ENCODE measurements around the gene CEP250. TPM values are rescaled to one million over a fixed set of nuclear protein-coding genes. Genes with fewer than 3 reads are reported as not detected.

The CEP250 gene
- total and polyA plus RNA-seq, 2 donors = 12.5 to 17.6 TPM

DNA sequence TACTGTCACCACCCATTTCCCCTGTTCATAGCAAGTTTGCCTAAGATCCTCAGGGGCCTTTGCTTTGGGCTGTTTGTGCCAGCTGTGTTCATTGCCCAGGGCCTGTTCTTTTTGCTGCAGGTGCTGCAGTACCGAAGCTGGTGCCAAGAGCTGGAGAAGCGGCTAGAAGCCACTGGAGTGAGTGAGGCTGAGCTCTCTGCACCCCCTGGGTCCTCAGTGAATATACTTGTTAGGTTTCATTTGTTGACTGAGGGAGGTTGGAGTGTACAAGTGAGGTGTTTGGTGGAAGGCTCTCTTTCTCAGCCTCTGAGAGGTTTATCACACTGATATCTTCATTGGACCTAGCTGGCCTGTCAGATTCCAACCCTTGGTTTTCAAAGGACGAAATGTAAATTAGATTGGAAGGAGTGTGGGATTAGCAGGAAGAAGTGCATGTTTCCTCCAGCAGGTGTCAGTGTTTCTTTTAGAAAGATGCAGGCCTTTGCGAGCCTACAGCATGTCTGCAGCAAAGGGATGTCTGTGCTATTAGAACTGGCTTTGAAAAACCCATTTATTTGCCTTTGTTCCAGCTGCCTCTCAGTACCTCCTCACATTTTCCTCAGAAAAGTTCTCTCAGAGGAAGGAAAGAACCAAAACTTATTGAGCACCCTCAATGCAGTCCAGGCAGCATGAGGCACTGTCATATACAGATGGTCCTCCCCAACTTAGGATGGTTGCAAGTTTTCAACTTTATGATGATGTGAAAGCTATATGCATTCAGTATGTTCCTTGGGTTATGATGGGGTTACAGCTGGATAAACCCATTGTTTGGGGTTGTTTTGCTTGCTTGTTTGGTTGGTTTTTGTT, 8.3 kb downstream of the CEP250 start:
- peaks cover 52 to 66% of the 10 kb centered on the region in 2 donors for H3K36me3 ChIP-seq (ENCODE audit: control insufficient read depth in 2 of 2, insufficient read depth in 2 of 2, low read length in 1 of 2)

DNA sequence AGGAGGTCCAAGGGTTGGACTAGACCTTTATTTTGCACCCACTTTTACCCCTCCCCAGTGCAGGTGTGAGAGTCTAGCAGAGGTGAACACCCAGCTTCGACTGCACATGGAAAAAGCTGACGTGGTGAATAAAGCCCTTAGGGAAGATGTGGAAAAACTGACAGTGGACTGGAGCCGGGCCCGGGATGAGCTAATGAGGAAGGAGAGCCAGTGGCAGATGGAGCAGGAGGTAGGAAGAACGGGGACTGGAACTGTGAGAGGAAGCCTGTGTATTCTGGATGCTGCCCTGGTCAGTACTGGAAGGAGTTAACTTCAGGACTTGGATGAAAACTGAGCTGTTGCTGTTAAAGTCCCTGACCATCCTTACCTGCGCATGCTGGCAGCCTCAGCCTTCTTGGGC, 10.6 kb downstream of the CEP250 start:
- H3K27me3 ChIP-seq (ENCODE audit: control insufficient read depth in 2 of 2, insufficient read depth in 1 of 2, low read length in 1 of 2) = no peaks in the 10 kb centered on the region
- H3K27ac ChIP-seq (ENCODE audit: low read depth in 1 of 2, low read length in 1 of 2) = no peak overlapping the region
- H3K4me3 ChIP-seq (ENCODE audit: low read length in 2 of 2) = no peak overlapping the region
- no peak for DNase-seq (ENCODE audit: low read depth in 6 of 9, low spot score in 9 of 9)
- peaks cover 0 to 4% of the 10 kb centered on the region in 2 donors for H3K4me1 ChIP-seq (ENCODE audit: control insufficient read depth in 2 of 2, insufficient read depth in 2 of 2, low read length in 2 of 2)
- H3K36me3 ChIP-seq (ENCODE audit: control insufficient read depth in 2 of 2, insufficient read depth in 2 of 2, low read length in 1 of 2) = peaks cover 57 to 70% of the 10 kb centered on the region in 2 donors
- H3K9me3 ChIP-seq (ENCODE audit: control insufficient read depth in 2 of 2, insufficient read depth in 1 of 2, low read length in 1 of 2) = no peaks in the 10 kb centered on the region
- 91% methylated on average over 6 of the region's 6 CpGs for WGBS

More for the DNA sequence above, 8.3 kb downstream of the CEP250 start:
- Histone ChIP-seq H3K27ac (ENCODE audit: low read depth in 1 of 2, low read length in 1 of 2) (no peak overlapping the region), H3K4me1 (ENCODE audit: control insufficient read depth in 2 of 2, insufficient read depth in 2 of 2, low read length in 2 of 2) (peaks cover 0 to 4% of the 10 kb centered on the region in 2 donors), H3K27me3 (ENCODE audit: control insufficient read depth in 2 of 2, insufficient read depth in 1 of 2, low read length in 1 of 2) (no peaks in the 10 kb centered on the region), H3K9me3 (ENCODE audit: control insufficient read depth in 2 of 2, insufficient read depth in 1 of 2, low read length in 1 of 2) (no peaks in the 10 kb centered on the region), H3K4me3 (ENCODE audit: low read length in 2 of 2) (no peak overlapping the region)
- DNase-seq (ENCODE audit: low read depth in 6 of 9, low spot score in 9 of 9) = peak; percentile 32 to 82 (median 63)
- 73% methylated on average over 4 of the region's 4 CpGs for whole genome bisulfite sequencing

DNA sequence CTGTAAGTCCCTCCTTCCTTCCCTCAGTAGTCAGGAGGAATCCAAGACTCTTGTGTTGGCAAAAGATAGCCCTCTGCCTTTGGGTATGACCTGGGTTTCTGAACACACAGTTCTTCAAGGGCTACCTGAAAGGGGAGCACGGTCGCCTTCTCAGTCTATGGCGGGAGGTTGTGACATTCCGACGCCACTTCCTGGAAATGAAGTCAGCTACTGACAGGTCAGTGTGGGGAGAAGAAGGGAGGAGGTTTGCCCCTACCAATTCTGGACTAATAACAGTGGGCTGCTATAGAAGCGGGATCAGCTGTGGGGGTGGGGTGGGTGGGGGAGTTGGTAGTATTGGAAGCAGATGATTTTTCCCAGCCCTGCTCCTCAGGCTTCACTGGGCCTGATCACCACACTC, 11.5 kb downstream of the CEP250 start:
- no peak for DNase-seq (ENCODE audit: low read depth in 6 of 9, low spot score in 9 of 9)
- Histone ChIP-seq H3K27ac (ENCODE audit: low read depth in 1 of 2, low read length in 1 of 2) (no peak overlapping the region), H3K4me3 (ENCODE audit: low read length in 2 of 2) (no peak overlapping the region), H3K4me1 (ENCODE audit: control insufficient read depth in 2 of 2, insufficient read depth in 2 of 2, low read length in 2 of 2) (peaks cover 0 to 4% of the 10 kb centered on the region in 2 donors), H3K36me3 (ENCODE audit: control insufficient read depth in 2 of 2, insufficient read depth in 2 of 2, low read length in 1 of 2) (peaks cover 49 to 69% of the 10 kb centered on the region in 2 donors), H3K27me3 (ENCODE audit: control insufficient read depth in 2 of 2, insufficient read depth in 1 of 2, low read length in 1 of 2) (no peaks in the 10 kb centered on the region), H3K9me3 (ENCODE audit: control insufficient read depth in 2 of 2, insufficient read depth in 1 of 2, low read length in 1 of 2) (no peaks in the 10 kb centered on the region)
- WGBS = 99% methylated on average over 6 of the region's 6 CpGs

DNA sequence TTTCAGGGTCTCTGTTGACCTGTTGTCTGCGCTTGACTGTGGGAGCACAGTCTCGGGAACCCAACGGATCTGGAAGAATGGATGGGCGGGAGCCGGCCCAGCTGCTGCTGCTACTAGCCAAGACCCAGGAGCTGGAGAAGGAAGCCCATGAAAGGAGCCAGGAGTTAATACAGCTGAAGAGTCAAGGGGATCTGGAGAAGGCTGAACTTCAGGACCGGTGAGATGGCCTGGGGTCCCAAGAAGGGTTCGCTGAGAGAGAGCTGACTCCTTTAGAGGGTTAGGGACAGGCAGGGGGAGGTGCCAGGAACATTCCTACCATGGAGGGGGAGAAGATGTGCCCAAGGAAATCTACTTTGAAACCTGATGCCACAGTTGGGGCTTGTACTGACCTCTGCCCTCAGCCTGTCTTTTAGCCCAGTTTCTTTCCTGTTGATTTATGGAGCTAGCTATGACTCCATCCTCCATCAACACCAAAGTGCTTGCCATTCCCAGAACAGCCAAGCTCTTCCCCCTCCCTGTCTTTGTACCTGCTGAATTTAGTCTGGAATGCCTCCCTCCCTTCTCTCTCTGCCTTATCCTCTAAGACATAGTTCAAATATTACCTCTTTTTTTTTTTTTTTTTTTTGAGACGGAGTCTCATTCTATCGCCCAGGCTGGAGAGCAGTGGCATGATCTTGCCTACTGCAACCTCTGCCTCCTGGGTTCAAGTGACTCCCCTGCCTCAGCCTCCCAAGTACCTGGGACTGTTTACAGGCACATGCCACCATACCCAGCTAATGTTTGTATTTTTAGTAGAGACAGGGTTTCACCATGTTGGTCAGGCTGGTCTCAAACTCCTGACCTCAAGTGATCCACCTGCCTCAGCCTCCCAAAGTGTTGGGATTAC, 12.2 kb downstream of the CEP250 start:
- Histone ChIP-seq H3K4me1 (ENCODE audit: control insufficient read depth in 2 of 2, insufficient read depth in 2 of 2, low read length in 2 of 2) (no peaks in the 10 kb centered on the region), H3K27me3 (ENCODE audit: control insufficient read depth in 2 of 2, insufficient read depth in 1 of 2, low read length in 1 of 2) (no peaks in the 10 kb centered on the region), H3K36me3 (ENCODE audit: control insufficient read depth in 2 of 2, insufficient read depth in 2 of 2, low read length in 1 of 2) (peaks cover 50 to 69% of the 10 kb centered on the region in 2 donors), H3K9me3 (ENCODE audit: control insufficient read depth in 2 of 2, insufficient read depth in 1 of 2, low read length in 1 of 2) (no peaks in the 10 kb centered on the region), H3K27ac (ENCODE audit: low read depth in 1 of 2, low read length in 1 of 2) (no peak overlapping the region), H3K4me3 (ENCODE audit: low read length in 2 of 2) (no peak overlapping the region)
- DNase-seq (ENCODE audit: low read depth in 6 of 9, low spot score in 9 of 9) = no peak
- WGBS = 97% methylated on average over 9 of the region's 9 CpGs

GRCh38 chr20:35468671-35469334, 13.4 kb downstream of the CEP250 start:
- H3K27ac ChIP-seq (ENCODE audit: low read depth in 1 of 2, low read length in 1 of 2) = no peak overlapping the region
- no peaks in the 10 kb centered on the region for H3K27me3 ChIP-seq (ENCODE audit: control insufficient read depth in 2 of 2, insufficient read depth in 1 of 2, low read length in 1 of 2)
- H3K4me3 ChIP-seq (ENCODE audit: low read length in 2 of 2) = no peak overlapping the region
- no peaks in the 10 kb centered on the region for H3K4me1 ChIP-seq (ENCODE audit: control insufficient read depth in 2 of 2, insufficient read depth in 2 of 2, low read length in 2 of 2)
- 81% methylated on average over 6 of the region's 6 CpGs for WGBS
- peaks cover 60 to 74% of the 10 kb centered on the region in 2 donors for H3K36me3 ChIP-seq (ENCODE audit: control insufficient read depth in 2 of 2, insufficient read depth in 2 of 2, low read length in 1 of 2)
- no peak for DNase-seq (ENCODE audit: low read depth in 6 of 9, low spot score in 9 of 9)
- no peaks in the 10 kb centered on the region for H3K9me3 ChIP-seq (ENCODE audit: control insufficient read depth in 2 of 2, insufficient read depth in 1 of 2, low read length in 1 of 2)

- no peaks in the 10 kb centered on the region for H3K27me3 ChIP-seq (ENCODE audit: control insufficient read depth in 2 of 2, insufficient read depth in 1 of 2, low read length in 1 of 2)
- H3K4me3 ChIP-seq (ENCODE audit: low read length in 2 of 2) = no peak overlapping the region
- H3K36me3 ChIP-seq (ENCODE audit: control insufficient read depth in 2 of 2, insufficient read depth in 2 of 2, low read length in 1 of 2) = peaks cover 67 to 81% of the 10 kb centered on the region in 2 donors
- H3K27ac ChIP-seq (ENCODE audit: low read depth in 1 of 2, low read length in 1 of 2) = no peak overlapping the region
- no peak for DNase-seq (ENCODE audit: low read depth in 6 of 9, low spot score in 9 of 9)
- H3K9me3 ChIP-seq (ENCODE audit: control insufficient read depth in 2 of 2, insufficient read depth in 1 of 2, low read length in 1 of 2) = no peaks in the 10 kb centered on the region
- 97% methylated on average over 3 of the region's 3 CpGs for WGBS
- H3K4me1 ChIP-seq (ENCODE audit: control insufficient read depth in 2 of 2, insufficient read depth in 2 of 2, low read length in 2 of 2) = no peaks in the 10 kb centered on the region
These were observed 16.8 kb downstream of the CEP250 start for GRCh38 chr20:35472209-35472608.

DNA sequence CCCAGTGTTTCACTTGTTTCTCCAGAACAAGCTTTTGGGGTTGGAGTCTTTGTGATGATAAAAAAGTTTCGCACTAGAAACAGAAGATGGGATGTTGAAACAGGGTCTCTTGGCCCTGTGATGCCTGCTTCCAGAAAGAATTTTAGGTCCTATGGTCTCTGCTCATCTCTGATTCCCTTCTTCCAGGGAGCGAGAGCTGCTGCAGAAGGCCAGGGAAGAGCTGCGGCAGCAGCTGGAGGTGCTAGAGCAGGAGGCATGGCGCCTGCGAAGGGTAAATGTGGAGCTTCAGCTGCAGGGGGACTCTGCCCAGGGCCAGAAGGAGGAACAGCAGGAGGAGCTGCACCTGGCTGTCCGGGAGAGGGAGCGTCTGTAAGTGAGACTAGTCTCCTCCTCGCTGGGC, 18.3 kb downstream of the CEP250 start:
- Histone ChIP-seq H3K9me3 (ENCODE audit: control insufficient read depth in 2 of 2, insufficient read depth in 1 of 2, low read length in 1 of 2) (no peaks in the 10 kb centered on the region), H3K4me3 (ENCODE audit: low read length in 2 of 2) (no peak overlapping the region), H3K4me1 (ENCODE audit: control insufficient read depth in 2 of 2, insufficient read depth in 2 of 2, low read length in 2 of 2) (no peaks in the 10 kb centered on the region), H3K36me3 (ENCODE audit: control insufficient read depth in 2 of 2, insufficient read depth in 2 of 2, low read length in 1 of 2) (peaks cover 67 to 81% of the 10 kb centered on the region in 2 donors), H3K27me3 (ENCODE audit: control insufficient read depth in 2 of 2, insufficient read depth in 1 of 2, low read length in 1 of 2) (no peaks in the 10 kb centered on the region), H3K27ac (ENCODE audit: low read depth in 1 of 2, low read length in 1 of 2) (no peak overlapping the region)
- WGBS = 91% methylated on average over 8 of the region's 8 CpGs
- DNase-seq (ENCODE audit: low read depth in 6 of 9, low spot score in 9 of 9) = no peak

DNA sequence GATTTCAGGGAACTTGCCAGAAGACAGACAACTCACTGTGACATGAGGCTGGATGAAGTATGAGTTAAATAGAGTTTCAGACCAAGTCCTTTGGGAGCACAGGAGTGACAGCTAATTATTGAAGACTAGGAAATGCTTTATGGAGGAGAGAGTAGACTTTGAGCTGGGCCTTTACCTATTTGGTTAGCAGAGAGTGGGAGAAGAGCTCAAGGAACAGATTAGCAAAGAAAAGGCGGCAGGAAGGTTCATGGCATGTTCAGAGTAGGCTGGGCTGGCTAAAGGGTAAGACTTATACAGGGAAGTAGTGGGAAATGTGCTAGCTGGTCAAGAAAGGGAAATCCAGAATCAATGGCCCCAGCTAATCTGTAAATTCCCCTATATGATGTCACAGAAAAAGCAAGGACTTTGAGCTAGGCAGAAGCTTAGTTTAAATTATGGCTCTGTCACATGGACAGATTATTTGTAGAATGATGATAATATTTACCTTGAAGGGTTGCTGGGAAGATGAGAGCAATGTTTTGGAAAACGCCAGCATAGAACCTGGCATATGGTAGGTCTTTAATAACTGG, 19.0 kb downstream of the CEP250 start:
- H3K4me1 ChIP-seq (ENCODE audit: control insufficient read depth in 2 of 2, insufficient read depth in 2 of 2, low read length in 2 of 2) = no peaks in the 10 kb centered on the region
- no peak overlapping the region for H3K27ac ChIP-seq (ENCODE audit: low read depth in 1 of 2, low read length in 1 of 2)
- no peak overlapping the region for H3K4me3 ChIP-seq (ENCODE audit: low read length in 2 of 2)
- DNase-seq (ENCODE audit: low read depth in 6 of 9, low spot score in 9 of 9) = no peak
- 96% methylated on average over 2 of the region's 2 CpGs for WGBS
- H3K27me3 ChIP-seq (ENCODE audit: control insufficient read depth in 2 of 2, insufficient read depth in 1 of 2, low read length in 1 of 2) = no peaks in the 10 kb centered on the region
- H3K9me3 ChIP-seq (ENCODE audit: control insufficient read depth in 2 of 2, insufficient read depth in 1 of 2, low read length in 1 of 2) = no peaks in the 10 kb centered on the region
- H3K36me3 ChIP-seq (ENCODE audit: control insufficient read depth in 2 of 2, insufficient read depth in 2 of 2, low read length in 1 of 2) = peaks cover 73 to 82% of the 10 kb centered on the region in 2 donors

All from thymus (tissue), 11 donors.